ENCODE data around the gene GABARAP.

Gene GABARAP

DNA sequence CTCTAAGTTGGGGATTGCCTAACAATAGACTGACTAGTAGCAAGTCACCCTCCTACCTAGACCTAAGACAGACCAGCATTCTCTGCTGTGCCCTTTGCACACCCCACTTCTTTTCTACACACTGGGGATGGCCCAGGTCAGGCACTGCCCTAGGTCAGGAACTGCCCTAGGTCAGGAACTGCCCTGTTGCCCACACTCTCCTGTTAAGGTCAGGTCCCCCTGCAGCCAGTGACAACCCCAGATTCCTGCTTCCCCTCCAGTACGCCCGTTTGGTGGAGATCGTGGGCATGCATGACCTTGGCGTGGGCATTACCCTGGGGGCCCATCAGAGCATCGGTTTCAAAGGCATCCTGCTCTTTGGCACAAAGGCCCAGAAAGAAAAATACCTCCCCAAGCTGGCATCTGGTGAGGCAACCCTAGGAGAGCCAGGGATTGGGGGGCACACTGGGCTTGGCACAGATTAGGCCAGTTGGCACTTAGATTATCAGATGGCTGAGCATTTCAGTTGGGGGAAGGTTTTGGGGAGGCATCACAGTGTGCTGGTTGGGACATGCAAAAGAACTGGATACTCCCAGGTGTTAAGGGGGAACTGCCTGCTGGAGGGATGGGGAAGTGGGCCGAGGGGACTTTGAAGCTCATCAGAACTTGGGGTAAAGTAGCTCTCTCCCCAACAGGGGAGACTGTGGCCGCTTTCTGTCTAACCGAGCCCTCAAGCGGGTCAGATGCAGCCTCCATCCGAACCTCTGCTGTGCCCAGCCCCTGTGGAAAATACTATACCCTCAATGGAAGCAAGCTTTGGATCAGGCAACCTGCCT, 20.8 kb downstream of the GABARAP start:
- no peak for DNase-seq (ENCODE audit: low read depth in 2 of 2)
- TF ChIP-seq, protein P1, sequence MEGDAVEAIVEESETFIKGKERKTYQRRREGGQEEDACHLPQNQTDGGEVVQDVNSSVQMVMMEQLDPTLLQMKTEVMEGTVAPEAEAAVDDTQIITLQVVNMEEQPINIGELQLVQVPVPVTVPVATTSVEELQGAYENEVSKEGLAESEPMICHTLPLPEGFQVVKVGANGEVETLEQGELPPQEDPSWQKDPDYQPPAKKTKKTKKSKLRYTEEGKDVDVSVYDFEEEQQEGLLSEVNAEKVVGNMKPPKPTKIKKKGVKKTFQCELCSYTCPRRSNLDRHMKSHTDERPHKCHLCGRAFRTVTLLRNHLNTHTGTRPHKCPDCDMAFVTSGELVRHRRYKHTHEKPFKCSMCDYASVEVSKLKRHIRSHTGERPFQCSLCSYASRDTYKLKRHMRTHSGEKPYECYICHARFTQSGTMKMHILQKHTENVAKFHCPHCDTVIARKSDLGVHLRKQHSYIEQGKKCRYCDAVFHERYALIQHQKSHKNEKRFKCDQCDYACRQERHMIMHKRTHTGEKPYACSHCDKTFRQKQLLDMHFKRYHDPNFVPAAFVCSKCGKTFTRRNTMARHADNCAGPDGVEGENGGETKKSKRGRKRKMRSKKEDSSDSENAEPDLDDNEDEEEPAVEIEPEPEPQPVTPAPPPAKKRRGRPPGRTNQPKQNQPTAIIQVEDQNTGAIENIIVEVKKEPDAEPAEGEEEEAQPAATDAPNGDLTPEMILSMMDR (IDR thresholded peaks at IDR 0.05; ENCODE audit: low read depth, low read length) = no peak
- peak overlapping the region; percentile 78 to 86 for H3K4me3 ChIP-seq (replicated peaks in 1 of 2; ENCODE audit: low read depth in 2 of 2, low read length in 2 of 2)

DNA sequence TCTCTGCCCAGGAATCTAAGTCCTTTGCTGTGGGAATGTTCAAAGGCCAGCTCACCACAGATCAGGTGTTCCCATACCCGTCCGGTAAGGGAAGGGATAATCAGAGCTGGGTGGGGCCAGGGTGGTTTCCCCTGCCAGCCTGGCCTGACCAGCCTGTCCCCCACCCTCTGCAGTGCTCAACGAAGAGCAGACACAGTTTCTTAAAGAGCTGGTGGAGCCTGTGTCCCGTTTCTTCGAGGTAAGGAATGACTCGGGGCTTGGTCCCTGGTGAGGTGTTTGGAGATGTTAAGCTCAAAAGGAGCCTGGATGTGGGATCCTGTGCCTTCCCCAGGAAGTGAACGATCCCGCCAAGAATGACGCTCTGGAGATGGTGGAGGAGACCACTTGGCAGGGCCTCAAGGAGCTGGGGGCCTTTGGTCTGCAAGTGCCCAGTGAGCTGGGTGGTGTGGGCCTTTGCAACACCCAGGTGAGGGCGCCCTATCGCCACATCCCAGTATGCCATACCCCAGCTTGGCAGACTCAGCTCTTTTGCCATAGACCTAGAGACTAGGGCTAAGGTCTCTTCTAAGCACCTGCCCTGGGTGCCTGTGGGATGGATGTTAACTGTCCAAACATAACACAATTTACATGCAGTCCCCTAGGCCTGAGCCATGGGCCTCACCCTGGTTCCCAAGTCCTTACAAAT, 21.5 kb downstream of the GABARAP start:
- peak overlapping the region; percentile 78 to 86 for H3K4me3 ChIP-seq (replicated peaks in 1 of 2; ENCODE audit: low read depth in 2 of 2, low read length in 2 of 2)
- DNase-seq (ENCODE audit: low read depth in 2 of 2) = peak; percentile 69 to 76
- TF ChIP-seq, protein P1 (IDR thresholded peaks at IDR 0.05; ENCODE audit: low read depth, low read length) = peak; percentile 53

DNA sequence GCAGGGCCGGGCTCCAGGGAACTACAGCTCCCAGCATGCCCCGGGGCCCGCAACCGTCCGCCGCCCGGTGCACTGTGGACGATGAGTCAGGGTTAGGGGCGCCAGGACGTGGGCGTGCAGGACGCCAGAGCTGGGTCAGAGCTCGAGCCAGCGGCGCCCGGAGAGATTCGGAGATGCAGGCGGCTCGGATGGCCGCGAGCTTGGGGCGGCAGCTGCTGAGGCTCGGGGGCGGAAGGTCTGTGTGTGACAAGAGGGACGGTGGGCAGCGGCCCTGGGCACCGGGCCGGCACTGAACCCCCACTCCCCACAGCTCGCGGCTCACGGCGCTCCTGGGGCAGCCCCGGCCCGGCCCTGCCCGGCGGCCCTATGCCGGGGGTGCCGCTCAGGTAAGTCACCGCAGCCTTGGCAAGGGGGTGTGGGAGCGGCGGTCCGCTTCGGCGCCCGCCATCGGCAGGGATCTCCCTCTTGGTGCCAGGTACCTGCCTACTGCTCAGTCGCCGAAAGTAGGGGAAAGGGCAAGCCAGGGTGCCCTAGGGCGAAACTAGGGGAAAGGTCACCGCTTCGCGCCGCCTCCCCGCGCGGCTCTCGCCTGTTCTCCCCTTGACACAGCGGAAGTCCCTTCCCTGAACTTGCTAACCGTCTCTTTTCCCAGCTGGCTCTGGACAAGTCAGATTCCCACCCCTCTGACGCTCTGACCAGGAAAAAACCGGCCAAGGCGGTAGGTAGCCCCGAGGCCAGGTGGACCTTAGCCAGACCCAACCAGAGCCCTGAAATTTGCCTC, 22.2 kb downstream of the GABARAP start, which contains the start of the genes ACADVL and DLG4:
Gene ACADVL (plus strand): TSS at position 127 of the 781 bp plus-strand sequence. CDS start 47 bp downstream, at position 174.
Gene DLG4 (minus strand): TSS at position 25 of the 781 bp plus-strand sequence.
- DNase-seq (ENCODE audit: low read depth in 2 of 2) = peak; percentile 85 to 92
- peak within 1 kb of the TSS; percentile 78 to 86 for H3K4me3 ChIP-seq (replicated peaks in 1 of 2; ENCODE audit: low read depth in 2 of 2, low read length in 2 of 2)
- TF ChIP-seq, protein P1 (IDR thresholded peaks at IDR 0.05; ENCODE audit: low read depth, low read length) = no peak

- TF ChIP-seq, protein P1 (IDR thresholded peaks at IDR 0.05; ENCODE audit: low read depth, low read length) = no peak
- peak overlapping the region; percentile 78 to 86 for H3K4me3 ChIP-seq (replicated peaks in 1 of 2; ENCODE audit: low read depth in 2 of 2, low read length in 2 of 2)
- DNase-seq (ENCODE audit: low read depth in 2 of 2) = no peak
These were observed 22.9 kb downstream of the GABARAP start for GRCh38 chr17:7219229-7219811.

- H3K4me3 ChIP-seq (replicated peaks in 1 of 2; ENCODE audit: low read depth in 2 of 2, low read length in 2 of 2) = no peak overlapping the region
- no peak for DNase-seq (ENCODE audit: low read depth in 2 of 2)
- TF ChIP-seq, protein P1 (IDR thresholded peaks at IDR 0.05; ENCODE audit: low read depth, low read length) = no peak
These were observed 23.5 kb downstream of the GABARAP start for GRCh38 chr17:7218758-7219157.

DNA sequence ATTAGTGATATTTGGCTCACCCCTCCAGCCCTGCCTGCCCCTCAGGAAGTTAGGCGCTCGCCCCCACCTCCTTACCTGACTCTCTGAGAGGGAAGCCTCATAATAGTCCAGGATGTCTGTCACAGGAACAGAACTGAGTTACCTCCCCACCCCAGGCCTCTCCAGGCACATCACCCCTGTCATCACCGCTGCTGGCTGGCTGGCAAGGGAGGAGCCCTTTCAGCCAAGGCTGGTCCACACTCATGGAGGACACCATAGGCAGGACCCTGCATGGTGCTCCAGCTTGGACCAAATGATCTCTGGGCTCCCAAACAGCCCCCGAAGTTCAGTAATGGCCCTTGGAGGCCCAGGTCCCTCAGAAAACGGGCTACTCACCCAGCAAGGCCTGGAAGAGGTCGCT, 24.1 kb downstream of the GABARAP start:
- TF ChIP-seq, protein P1 (IDR thresholded peaks at IDR 0.05; ENCODE audit: low read depth, low read length) = no peak
- no peak for DNase-seq (ENCODE audit: low read depth in 2 of 2)
- H3K4me3 ChIP-seq (replicated peaks in 1 of 2; ENCODE audit: low read depth in 2 of 2, low read length in 2 of 2) = peak overlapping the region in 1 of 2 donors; percentile 61
